IPS DF 6.9 (cell line): ENCODE measurements around the gene DYNLT2.

Experiments used
- DNase-seq: peaks from one replicate; pipeline ENCODE4 v3.0.0-alpha.2; 2013; ENCODE audit warnings: low read depth, low spot score
- H3K27ac ChIP-seq: one replicate; pipeline ENCODE4 v1.5.1; 2013; ENCODE audit warnings: low read length, control low read depth
- H3K27me3 ChIP-seq: 2 replicates; pipeline ENCODE4 v1.6.1; 2013; ENCODE audit warnings: mild to moderate bottlenecking, low read length; ENCODE audit not compliant: control insufficient read depth, insufficient read depth
- H3K36me3 ChIP-seq: 2 replicates; pipeline ENCODE4 v1.6.1; 2013; ENCODE audit warnings: low read length; ENCODE audit not compliant: control insufficient read depth, insufficient read depth
- H3K4me1 ChIP-seq: 2 replicates; pipeline ENCODE4 v1.6.1; 2013; ENCODE audit warnings: low read length; ENCODE audit not compliant: control insufficient read depth, insufficient read depth
- H3K4me3 ChIP-seq: 2 replicates; pipeline ENCODE4 v1.5.1; 2013; ENCODE audit warnings: mild to moderate bottlenecking, low read length
- H3K9me3 ChIP-seq: 2 replicates; pipeline ENCODE4 v1.6.1; 2013; ENCODE audit warnings: low read length, inconsistent platforms; ENCODE audit not compliant: control insufficient read depth, insufficient read depth
- WGBS: extraction: QIAGEN DNeasy Blood & Tissue Kit; methylation state at CpG from one replicate; pipeline ENCODE4 v1.1.7; 2013; ENCODE audit warnings: mixed read lengths, missing lambda C conversion rate; ENCODE audit not compliant: insufficient read length, insufficient coverage; 5-methylcytosine and 5-hydroxymethylcytosine counted together

DYNLT2 gene

GRCh38 chr6:169782966-169783365, 31.6 kb upstream of the DYNLT2 start:
- DNase-seq, result no peak
- Histone ChIP-seq H3K9me3 (no peaks in the 10 kb centered on the region), H3K36me3 (no peaks in the 10 kb centered on the region), H3K27ac (no peak overlapping the region), H3K4me1 (no peaks in the 10 kb centered on the region), H3K4me3 (no peak overlapping the region), H3K27me3 (no peaks in the 10 kb centered on the region)
- WGBS, result no CpG with 5 or more reads among the region's 8 CpGs

- no peaks in the 10 kb centered on the region for H3K27me3 ChIP-seq
- no peak overlapping the region for H3K27ac ChIP-seq
- no peaks in the 10 kb centered on the region for H3K4me1 ChIP-seq
- no peaks in the 10 kb centered on the region for H3K9me3 ChIP-seq
- H3K36me3 ChIP-seq, result no peaks in the 10 kb centered on the region
- WGBS, result no CpG with 5 or more reads among the region's 11 CpGs
- DNase-seq, result no peak
- no peak overlapping the region for H3K4me3 ChIP-seq
Observed at GRCh38 chr6:169780571-169781091, 29.3 kb upstream of the DYNLT2 start.

- Histone ChIP-seq H3K27me3 (no peaks in the 10 kb centered on the region), H3K4me1 (no peaks in the 10 kb centered on the region), H3K4me3 (no peak overlapping the region), H3K9me3 (no peaks in the 10 kb centered on the region), H3K36me3 (no peaks in the 10 kb centered on the region), H3K27ac (no peak overlapping the region)
- no CpG with 5 or more reads among the region's 5 CpGs for WGBS
- no peak for DNase-seq
Observed at GRCh38 chr6:169779896-169780295, 28.5 kb upstream of the DYNLT2 start.

GRCh38 chr6:169779092-169779815, 27.9 kb upstream of the DYNLT2 start:
- no CpG with 5 or more reads among the region's 8 CpGs for WGBS
- Histone ChIP-seq H3K27ac (no peak overlapping the region), H3K4me1 (no peaks in the 10 kb centered on the region)

GRCh38 chr6:169778646-169779045, 27.3 kb upstream of the DYNLT2 start:
- DNase-seq, result no peak
- no CpG with 5 or more reads among the region's 12 CpGs for WGBS
- no peaks in the 10 kb centered on the region for H3K36me3 ChIP-seq

More at GRCh38 chr6:169779092-169779815, 27.9 kb upstream of the DYNLT2 start:
- Histone ChIP-seq H3K36me3 (no peaks in the 10 kb centered on the region), H3K9me3 (no peaks in the 10 kb centered on the region), H3K27me3 (no peaks in the 10 kb centered on the region), H3K4me3 (no peak overlapping the region)
- no peak for DNase-seq

GRCh38 chr6:169777896-169778295, 26.5 kb upstream of the DYNLT2 start:
- Histone ChIP-seq H3K27ac (no peak overlapping the region), H3K9me3 (no peaks in the 10 kb centered on the region), H3K27me3 (no peaks in the 10 kb centered on the region), H3K4me3 (no peak overlapping the region), H3K4me1 (no peaks in the 10 kb centered on the region), H3K36me3 (no peaks in the 10 kb centered on the region)
- no CpG with 5 or more reads among the region's 12 CpGs for WGBS
- DNase-seq, result no peak

More at GRCh38 chr6:169778646-169779045, 27.3 kb upstream of the DYNLT2 start:
- Histone ChIP-seq H3K27ac (no peak overlapping the region), H3K4me3 (no peak overlapping the region), H3K27me3 (no peaks in the 10 kb centered on the region), H3K4me1 (no peaks in the 10 kb centered on the region), H3K9me3 (no peaks in the 10 kb centered on the region)

GRCh38 chr6:169776379-169776778, 25.0 kb upstream of the DYNLT2 start:
- DNase-seq, result no peak
- Histone ChIP-seq H3K36me3 (no peaks in the 10 kb centered on the region), H3K4me1 (no peaks in the 10 kb centered on the region), H3K9me3 (no peaks in the 10 kb centered on the region), H3K27me3 (no peaks in the 10 kb centered on the region), H3K4me3 (no peak overlapping the region), H3K27ac (no peak overlapping the region)
- WGBS, result no CpG with 5 or more reads among the region's 13 CpGs

- Histone ChIP-seq H3K4me3 (no peak overlapping the region), H3K9me3 (no peaks in the 10 kb centered on the region), H3K36me3 (no peaks in the 10 kb centered on the region), H3K27ac (no peak overlapping the region), H3K27me3 (no peaks in the 10 kb centered on the region), H3K4me1 (no peaks in the 10 kb centered on the region)
- no peak for DNase-seq
- no CpG with 5 or more reads among the region's 10 CpGs for WGBS
Observed at GRCh38 chr6:169775321-169775720, 23.9 kb upstream of the DYNLT2 start.

GRCh38 chr6:169774347-169774746, 23.0 kb upstream of the DYNLT2 start:
- Histone ChIP-seq H3K9me3 (no peaks in the 10 kb centered on the region), H3K36me3 (no peaks in the 10 kb centered on the region), H3K27me3 (no peaks in the 10 kb centered on the region), H3K4me1 (no peaks in the 10 kb centered on the region), H3K4me3 (no peak overlapping the region), H3K27ac (no peak overlapping the region)
- no CpG with 5 or more reads among the region's 9 CpGs for WGBS
- DNase-seq, result no peak

- no CpG with 5 or more reads among the region's 13 CpGs for WGBS
- DNase-seq, result no peak
- no peak overlapping the region for H3K4me3 ChIP-seq
- H3K36me3 ChIP-seq, result no peaks in the 10 kb centered on the region
- H3K27ac ChIP-seq, result no peak overlapping the region
- no peaks in the 10 kb centered on the region for H3K4me1 ChIP-seq
- no peaks in the 10 kb centered on the region for H3K27me3 ChIP-seq
- no peaks in the 10 kb centered on the region for H3K9me3 ChIP-seq
Observed at GRCh38 chr6:169766921-169767736, 15.8 kb upstream of the DYNLT2 start.
